Right ventricle myocardium inferior (tissue), 1 donor: ENCODE data around the gene TICRR. TPM values are rescaled to one million over a fixed set of nuclear protein-coding genes. Genes with fewer than 3 reads are reported as not detected.

Source experiments
- ATAC-seq: fragments of 200-7000 bp; cut with Tn5 transposase; one replicate; pipeline ENCODE4 v1.9.1; 2020; ENCODE audit warnings: mild to moderate bottlenecking, moderate library complexity
- DNase-seq: peaks from one replicate; pipeline ENCODE4 v3.0.0; 2021; ENCODE audit errors: missing footprints
- intact Hi-C: fragments of 100-400 bp; cut with DNase I; formaldehyde crosslinking; loops from one replicate; pipeline ENCODE4 v1.11.0; 2022
- total RNA-seq: library from RNA; stranded (reverse); fragmentation: NEBNext Ultra II Directional; extraction: Animal tissue kit (Norgen Biotek cat#: 25700); gene quantifications from one replicate; pipeline ENCODE4 v1.2.1, GENCODE V29; 2021
- donor health status: DM: no; HTN: yes; CAD: no; lungs with severe emphysema.

The TICRR gene
- total RNA-seq, 1 donor from 2014 or later, result 0.16 TPM

GRCh38 chr15:89616228-89616627 lies 41.0 kb downstream of the TICRR start:
- DNase-seq (no peak), ATAC-seq (no peak)
- intact Hi-C loops, result no loop called here

DNA sequence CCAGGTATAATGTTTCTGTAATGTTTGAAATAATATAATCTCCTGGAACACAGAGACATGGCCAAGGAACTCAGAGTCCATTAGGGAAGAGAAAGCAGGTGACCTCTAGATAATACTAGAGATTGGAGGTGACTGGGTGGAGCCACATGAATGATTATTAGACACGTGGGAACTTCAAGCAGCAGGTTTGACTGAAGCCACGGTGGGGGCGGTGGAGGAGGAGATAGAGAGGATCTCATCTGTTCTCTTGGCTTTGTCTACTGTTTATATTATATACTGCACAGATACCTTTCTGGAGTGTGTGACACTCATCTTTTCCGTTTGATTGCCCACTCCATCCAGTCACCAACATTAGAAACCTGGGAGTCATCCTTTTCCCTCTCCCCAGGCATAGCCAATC lies 46.3 kb downstream of the TICRR start:
- intact Hi-C loops, result no loop called here
- no peak for ATAC-seq
- DNase-seq, result no peak

- ATAC-seq (no peak), DNase-seq (no peak)
- intact Hi-C loops, result no loop called here
Measured at GRCh38 chr15:89623165-89623564, 47.9 kb downstream of the TICRR start.

DNA sequence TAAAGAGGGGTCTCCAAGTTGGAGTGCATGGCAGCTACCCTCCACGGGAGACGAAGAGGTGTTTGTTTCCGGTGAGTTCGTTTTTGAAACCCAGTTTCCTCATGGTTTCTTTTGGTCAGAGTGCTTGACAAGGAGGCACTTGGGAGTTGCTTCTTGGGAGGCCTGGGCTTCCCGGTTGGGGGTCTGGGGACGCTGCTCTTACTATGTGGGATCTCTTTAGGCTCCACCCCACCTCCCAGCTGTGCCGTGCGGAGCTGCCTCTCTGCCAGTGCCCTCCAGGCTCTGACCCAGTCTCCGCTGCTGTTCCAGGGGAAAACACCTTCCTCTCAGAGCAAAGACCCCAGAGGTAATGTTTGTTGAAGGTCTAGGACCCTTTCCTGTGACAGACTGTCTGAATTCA lies 50.4 kb downstream of the TICRR start:
- intact Hi-C loops, result no loop called here
- DNase-seq (no peak), ATAC-seq (no peak)

GRCh38 chr15:89627256-89627970 lies 52.1 kb downstream of the TICRR start:
- ATAC-seq (no peak), DNase-seq (no peak)
- intact Hi-C loops, result no loop called here

DNA sequence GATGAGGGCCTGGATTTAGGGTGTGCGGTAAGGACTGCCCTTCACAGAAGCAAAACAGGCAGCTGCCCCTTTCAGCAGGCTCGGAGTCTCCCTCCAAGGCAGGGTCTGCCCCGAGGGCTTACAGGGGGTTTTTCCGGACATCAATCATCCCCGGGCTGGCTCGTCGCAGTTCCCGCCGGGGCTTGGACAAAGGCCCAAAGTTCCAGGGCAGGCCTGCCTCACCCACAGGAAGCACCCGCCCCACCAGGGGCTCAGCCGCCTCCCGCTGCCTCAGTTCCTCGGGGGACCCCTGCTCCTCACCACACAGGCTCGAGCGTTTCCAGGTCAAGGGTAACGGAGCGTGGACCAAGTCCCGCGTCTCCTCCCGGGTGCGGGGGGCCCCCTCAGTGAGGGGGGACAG lies 53.0 kb downstream of the TICRR start:
- no peak for ATAC-seq
- DNase-seq, result no peak
- intact Hi-C loops, result no loop called here

DNA sequence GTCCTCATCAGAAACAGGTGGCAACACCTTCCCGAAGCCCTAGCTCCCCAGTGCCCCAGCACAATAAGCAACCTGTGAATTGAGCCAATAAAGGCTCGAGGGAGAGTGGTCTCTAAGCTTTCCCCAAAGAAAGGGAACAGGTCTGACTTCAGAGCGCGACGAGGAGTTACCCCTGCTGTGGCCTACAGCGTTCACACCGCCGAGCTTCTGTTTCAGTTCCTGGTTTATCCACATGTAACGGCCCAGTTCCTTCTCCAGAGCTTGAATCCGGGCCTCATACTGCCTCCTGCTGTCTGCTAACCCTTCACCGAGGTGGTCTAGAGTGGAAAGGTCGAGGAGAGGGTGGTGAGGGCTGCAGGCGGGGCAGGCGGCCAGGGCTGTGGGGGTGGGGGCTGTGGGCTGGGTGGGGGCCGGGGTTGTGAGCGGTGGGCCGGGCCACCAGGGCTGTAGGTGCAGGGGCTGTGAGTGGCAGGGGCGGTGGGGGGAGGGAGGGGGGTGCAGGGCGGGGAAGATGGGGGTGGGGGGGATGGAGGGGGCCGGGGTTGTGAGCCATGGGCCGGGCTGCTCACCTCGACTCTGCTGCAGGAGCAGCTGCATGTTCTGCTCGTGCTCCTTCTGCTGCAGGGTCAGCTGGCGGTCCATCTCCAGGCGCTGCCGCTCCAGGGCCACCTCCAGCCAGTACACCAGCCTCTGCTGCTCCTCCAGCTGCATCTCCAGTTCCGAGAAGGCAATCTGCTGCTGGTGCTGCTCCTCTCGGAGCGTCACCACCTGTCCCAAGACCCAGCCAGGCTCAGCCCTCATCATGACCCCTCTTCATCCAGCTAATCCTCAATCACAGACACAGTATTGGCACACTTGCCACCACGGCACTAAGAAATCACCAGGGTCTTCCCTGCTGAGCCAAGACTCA lies 53.8 kb downstream of the TICRR start:
- DNase-seq (no peak), ATAC-seq (no peak)
- intact Hi-C loops, result no loop called here

DNA sequence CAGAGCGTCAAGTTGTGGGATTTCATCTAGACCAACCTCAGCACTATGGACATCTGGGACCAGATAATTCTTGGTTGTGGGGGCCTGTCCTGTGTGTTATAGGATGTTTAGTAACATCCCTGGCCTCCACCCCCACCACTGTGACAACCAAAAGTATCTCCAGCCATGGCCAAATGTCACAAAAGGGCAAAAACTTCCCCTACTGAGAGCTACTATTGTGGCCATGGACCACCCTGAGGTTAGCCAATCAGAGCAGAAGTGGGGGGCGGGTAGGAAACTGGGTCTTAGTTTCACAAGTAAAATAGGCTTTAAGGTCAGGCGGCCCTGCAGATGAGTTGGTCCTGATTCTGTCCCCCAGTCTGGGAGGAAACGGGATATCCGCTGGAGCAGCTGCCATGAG lies 54.6 kb downstream of the TICRR start:
- DNase-seq (no peak), ATAC-seq (no peak)
- intact Hi-C loops, result no loop called here

DNA sequence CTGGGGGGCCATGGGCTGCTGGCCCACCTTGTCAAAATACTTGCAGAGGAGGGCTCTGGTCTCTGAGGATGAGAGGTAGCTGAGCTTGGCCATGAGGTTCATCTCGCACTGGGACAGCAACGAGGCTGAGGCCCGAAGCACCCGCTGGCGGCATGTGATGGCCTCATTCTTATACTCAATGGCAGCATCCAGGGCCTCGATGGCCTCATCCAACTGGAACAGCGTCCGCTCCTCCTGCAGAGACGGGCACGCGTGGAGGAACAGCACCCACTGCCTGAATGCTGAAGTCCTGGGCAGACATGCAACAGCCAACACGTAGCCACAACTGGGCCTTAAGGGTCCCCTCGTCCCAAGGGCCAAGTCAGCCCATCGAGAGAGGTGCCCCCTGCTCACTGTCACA lies 55.0 kb downstream of the TICRR start:
- no peak for ATAC-seq
- no peak for DNase-seq
- intact Hi-C loops, result no loop called here

DNA sequence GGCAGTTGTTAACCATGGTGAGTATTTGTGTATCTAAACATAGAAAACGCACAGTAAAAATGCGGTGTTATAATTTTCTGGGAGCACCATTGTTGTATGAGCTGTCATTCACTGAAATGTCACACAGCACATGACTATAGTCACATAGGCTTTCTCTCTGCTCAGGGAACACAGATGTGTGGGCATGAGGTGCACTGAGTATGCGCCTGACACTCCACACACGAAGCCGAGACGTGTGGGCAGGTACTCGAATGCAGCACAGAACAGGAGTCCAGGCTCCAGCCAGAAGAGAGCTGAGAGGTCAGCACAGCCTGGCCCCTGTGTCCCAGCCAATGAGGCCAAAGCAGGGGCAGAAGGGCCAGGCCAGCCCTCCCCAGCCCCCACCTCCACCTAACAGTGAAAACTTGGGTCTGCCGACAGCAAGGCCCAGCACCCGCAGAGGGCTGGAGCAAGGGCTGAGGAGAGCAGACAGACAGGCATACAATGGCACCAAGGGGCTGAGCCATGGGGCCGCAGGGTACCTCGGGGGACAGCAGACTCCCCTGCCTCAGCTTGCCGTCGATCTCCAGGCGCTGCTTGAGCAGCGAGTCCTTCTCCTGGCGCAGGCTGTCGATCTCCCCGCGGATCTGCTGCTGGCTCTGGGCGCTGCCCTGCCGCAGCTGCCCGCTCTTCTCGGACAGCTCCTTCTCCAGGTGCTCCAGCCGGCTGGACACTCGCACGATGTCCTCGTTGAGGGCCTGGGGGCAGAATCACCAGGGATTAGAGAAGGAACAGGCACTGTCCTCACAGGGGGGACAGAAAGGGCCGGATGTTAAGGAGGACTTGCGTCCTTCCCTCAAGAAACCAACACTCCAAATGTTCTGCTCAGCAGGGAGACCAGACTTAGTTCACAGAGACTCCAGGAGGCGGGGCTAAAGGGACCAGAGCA lies 56.0 kb downstream of the TICRR start:
- intact Hi-C loops, result no loop called here
- ATAC-seq (no peak), DNase-seq (no peak)

DNA sequence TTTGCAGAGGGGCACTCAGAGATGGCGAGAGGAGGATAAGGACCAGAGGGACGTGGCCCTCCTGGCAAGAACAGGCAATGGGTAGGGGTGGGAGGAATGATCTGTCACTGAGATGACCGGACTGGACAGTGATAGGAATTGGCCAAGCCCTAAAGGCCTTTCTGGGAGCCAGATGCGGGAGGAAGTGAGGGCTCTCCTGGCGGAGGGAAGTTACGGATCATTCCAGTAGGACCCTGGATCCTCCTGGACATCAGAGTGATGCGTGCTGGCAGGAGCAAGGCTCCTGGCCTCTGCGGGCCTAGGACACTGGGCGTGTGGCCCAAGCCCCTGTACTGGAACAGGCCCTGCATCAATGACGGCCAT lies 56.6 kb downstream of the TICRR start:
- intact Hi-C loops, result no loop called here
- ATAC-seq, result no peak
- no peak for DNase-seq

- intact Hi-C loops, result no loop called here
- DNase-seq, result no peak
Measured at GRCh38 chr15:89632563-89633430, 57.5 kb downstream of the TICRR start.

GRCh38 chr15:89633585-89633984 lies 58.3 kb downstream of the TICRR start:
- ATAC-seq (no peak), DNase-seq (no peak)
- intact Hi-C loops, result no loop called here

More at GRCh38 chr15:89632563-89633430, 57.5 kb downstream of the TICRR start:
- no peak for ATAC-seq

DNA sequence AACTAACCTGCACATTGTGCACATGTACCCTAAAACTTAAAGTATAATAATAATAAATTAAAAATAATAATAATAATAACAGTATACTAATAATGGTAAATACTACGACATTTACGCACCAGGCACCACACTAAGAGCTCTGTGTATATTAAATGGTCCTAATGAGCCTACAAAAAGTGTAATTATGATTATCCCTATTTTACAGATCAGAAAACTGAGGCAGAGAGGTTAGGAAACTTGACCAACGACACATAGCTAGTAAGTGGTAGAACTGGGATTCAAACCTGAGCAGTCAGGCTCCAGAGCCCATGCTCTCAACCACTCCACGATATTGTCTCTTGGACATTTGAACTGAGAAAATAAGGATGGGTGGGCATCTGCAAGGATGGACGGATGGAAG lies 65.0 kb downstream of the TICRR start:
- DNase-seq, result no peak
- ATAC-seq, result no peak
- intact Hi-C loops, result no loop called here

DNA sequence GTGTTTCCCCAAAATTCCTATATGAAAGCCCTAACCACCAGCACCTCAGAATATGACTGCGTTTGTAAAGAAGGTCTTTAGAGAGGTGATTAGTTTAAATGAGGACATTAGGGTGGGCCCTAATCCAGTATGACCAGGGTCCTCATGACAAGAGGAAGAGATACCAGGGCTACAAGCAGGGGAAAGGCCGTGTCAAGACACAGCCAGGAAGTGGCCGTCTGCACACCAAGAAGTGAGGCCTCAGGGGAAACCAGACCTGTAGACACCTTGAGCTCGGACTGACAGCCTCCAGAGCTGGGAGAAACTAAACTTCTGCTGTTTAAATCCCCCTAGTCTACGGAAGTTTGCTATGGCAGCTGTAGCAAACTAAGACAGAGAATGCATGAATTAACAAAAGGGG lies 65.8 kb downstream of the TICRR start:
- DNase-seq (no peak), ATAC-seq (no peak)
- intact Hi-C loops, result no loop called here

GRCh38 chr15:89642106-89642505 lies 66.8 kb downstream of the TICRR start:
- intact Hi-C loops, result no loop called here
- ATAC-seq (no peak), DNase-seq (no peak)

- intact Hi-C loops, result loop anchor here (2.0 to 5.0 kb wide), 2 partner anchors 47 to 105 kb away; partner anchors contain the start of genes MESP1, PEX11A and WDR93
- ATAC-seq (no peak), DNase-seq (no peak)
Measured at GRCh38 chr15:89645680-89646079, 70.4 kb downstream of the TICRR start.
